Skin of body (tissue), 2 donors: ENCODE measurements around the gene ARHGAP42. TPM values are rescaled to one million over a fixed set of nuclear protein-coding genes. Genes with fewer than 3 reads are reported as not detected.
A peak's percentile ranks its signal among the peaks of the same experiment; 100 is the strongest.

Source experiments
- DNase-seq: peaks from one replicate; lab custom pipeline; 2025; lab: John Stamatoyannopoulos, UW
- total RNA-seq: library from RNA; depleted of rRNA; stranded (reverse); fragments of >200 nt; gene quantifications from one replicate; pipeline ENCODE4 v1.2.3, GENCODE V29; 2014

The ARHGAP42 gene
- total RNA-seq, 1 donor from 2014 or later, result 30.1 TPM

GRCh38 chr11:100800202-100800601 is 113.1 kb downstream of the ARHGAP42 start:
- DNase-seq, result no peak

GRCh38 chr11:100801225-100801999 is 114.3 kb downstream of the ARHGAP42 start:
- DNase-seq, result no peak

- DNase-seq, result no peak
These were observed 118.6 kb downstream of the ARHGAP42 start for GRCh38 chr11:100805506-100806199.

DNA sequence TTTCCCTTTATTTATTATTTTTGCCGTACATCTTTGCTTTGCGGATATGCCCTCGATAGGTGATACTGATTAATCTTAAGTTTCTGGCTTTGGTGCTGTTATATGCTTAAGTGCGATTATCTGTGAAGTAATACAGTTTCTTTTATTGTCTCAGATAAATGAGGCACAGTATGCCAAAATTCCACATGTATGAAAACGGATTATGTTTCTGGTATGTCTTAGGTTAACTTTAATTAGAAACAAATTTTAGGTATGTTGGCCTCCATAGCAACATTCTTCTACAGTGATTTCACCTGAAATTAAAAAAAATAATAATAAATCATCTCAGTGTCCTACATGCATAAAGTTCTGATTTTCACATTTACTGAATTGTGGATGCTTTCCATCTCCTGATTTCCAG is 119.2 kb downstream of the ARHGAP42 start:
- no peak for DNase-seq

GRCh38 chr11:100808904-100809491 is 121.9 kb downstream of the ARHGAP42 start:
- no peak for DNase-seq

DNA sequence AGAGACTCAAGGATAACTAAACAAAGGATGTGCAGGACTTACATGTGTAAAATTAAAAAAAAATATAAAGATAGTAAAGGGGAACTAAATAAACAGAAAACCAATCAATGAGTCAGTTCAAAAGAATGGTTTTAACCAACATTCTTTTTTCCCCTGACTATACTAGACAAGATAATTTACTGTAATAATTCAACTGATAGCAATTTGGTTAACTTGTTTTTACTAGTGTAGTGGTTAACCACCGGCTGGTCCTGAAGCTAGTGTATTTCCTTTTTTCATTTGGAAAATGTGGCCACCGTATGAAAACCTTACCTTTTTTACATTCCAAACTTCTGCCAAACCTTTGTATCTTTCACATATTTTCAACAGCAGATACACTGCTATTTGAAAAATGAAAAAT is 123.1 kb downstream of the ARHGAP42 start:
- no peak for DNase-seq

- DNase-seq, result no peak
These were observed 123.6 kb downstream of the ARHGAP42 start for GRCh38 chr11:100810666-100811065.

DNA sequence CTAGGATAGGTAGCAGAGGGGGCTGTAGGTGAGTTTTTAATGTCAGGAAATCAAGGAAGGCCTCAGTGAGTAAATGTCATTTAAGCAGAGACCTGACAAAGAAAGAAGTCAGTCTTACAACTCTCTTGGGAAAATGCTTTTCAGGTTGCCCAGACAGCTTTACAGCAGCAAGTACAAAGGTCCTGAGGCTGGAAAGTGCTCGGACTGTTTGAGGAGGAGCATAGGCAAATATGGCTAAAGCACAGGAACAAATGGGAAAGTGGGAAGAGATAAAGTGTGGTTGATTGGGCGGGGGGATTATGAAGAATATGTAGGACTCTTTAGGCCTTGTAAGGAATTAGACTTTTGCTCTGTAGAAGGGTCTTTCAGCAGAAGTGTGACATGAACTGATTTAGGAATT is 125.4 kb downstream of the ARHGAP42 start:
- no peak for DNase-seq

GRCh38 chr11:100815787-100816330 is 128.8 kb downstream of the ARHGAP42 start:
- DNase-seq, result no peak

DNA sequence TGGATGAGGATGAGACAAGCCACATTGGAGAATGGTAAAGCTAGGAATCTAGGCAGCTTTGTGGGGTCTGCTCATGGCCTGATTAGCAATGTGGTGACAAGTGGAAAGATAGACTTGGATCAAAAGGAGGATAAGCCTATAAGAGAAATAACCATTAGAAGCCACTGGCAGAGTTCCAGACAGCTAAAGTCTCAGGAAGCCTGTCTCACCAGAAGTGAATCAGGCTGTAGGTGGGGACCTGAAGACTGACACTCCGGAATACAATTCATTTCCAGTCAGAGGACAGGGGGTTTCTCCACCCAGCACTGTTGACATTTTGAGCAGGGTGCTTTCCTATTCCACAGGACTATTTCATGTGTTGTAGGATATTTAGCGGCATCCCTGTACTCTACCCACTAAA is 129.7 kb downstream of the ARHGAP42 start:
- no peak for DNase-seq

DNA sequence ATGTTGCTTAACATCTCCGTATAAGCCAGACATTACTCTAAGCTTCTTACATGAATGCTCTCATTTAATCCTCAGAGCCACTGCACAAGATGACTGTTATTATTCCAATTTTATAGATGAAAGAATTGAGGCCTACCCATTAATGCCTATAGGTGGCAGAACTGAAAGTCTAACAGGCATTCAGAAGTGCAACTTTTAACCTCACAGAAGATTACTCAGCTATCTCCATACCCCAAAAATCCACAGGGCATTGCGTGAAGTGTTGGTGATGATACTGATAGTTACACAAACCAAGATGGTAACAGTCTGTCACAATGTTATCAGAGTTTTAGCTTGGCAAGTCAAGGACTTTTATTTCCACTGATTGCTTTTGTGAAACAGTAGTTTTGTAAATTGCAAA is 130.5 kb downstream of the ARHGAP42 start:
- DNase-seq, result no peak

GRCh38 chr11:100820621-100821020 is 133.5 kb downstream of the ARHGAP42 start:
- no peak for DNase-seq

DNA sequence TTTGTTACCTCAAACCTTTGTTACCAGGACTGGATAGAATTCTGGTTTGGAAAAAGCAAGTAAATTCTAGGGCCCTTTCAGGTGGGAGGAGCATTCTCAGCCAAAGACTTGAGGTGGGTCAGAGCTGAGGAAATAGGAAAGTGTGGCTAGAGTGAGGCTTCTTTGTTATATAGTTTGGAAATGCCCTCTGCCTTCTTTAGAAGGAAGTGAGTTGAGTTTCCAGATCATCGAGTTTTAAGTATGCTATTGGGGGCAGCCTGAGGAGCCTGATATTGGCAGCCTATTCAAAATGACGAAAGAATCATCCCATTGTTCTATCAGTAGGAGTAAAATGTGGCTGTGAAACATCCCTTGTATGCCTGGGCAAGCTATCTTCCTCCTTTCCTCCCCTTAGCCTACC is 134.1 kb downstream of the ARHGAP42 start:
- DNase-seq, result no peak

- peak; percentile 64 for DNase-seq
These were observed 136.3 kb downstream of the ARHGAP42 start for GRCh38 chr11:100823360-100823759.

DNA sequence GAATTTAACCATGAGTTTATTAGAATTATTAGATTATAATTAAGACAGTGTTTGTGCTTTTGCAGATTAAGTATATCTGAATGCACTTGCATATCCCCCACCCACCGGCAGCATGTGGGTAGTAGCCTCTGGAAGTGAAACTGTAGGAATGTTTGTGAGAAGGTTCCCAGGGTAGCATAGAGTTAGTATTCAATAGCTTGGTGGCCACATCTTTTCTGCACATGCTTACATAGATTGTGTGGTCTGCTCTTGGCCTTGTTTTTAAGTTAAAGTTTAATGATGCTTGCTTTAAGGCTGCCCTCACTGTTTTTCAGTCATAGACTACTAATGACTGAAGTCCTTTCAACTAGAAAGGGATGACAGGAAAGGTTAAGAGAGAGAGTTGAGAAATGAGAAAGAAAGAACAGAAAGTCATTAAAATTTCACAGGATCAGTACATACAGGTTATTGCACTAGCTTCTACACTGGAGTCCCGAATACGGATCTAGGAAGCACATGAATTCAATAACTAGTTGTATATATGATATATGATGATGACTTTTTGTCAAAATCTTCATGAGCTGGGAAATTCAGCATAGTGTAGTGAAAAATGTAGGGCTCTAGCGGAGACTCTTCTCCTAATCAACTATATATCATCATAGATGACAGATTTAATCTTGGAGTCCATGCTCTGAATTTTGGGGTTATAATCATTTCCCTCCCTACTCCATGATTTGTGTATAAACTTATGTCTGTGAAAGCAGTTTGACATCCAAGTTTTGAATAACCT is 137.1 kb downstream of the ARHGAP42 start:
- DNase-seq, result peak; percentile 45

DNA sequence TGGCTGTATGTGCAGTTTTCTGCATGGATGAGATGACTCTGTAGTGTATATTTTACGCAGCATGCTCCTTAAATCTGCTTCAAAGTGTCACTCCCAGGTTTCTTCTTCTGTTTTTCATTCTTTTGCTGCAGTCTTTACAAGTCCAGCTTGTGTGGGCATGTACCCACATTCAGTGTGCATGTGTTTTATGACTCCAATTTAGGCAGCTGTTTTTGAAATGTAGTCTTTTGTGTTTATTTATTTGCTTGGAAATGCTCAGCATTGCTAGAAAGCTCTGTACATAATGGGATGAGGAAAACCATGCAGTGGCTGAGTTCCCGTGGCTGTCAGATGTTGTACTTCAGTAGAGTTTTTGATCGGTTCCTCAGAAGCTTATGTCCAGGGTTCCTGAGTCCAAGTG is 138.5 kb downstream of the ARHGAP42 start:
- DNase-seq, result peak; percentile 56

DNA sequence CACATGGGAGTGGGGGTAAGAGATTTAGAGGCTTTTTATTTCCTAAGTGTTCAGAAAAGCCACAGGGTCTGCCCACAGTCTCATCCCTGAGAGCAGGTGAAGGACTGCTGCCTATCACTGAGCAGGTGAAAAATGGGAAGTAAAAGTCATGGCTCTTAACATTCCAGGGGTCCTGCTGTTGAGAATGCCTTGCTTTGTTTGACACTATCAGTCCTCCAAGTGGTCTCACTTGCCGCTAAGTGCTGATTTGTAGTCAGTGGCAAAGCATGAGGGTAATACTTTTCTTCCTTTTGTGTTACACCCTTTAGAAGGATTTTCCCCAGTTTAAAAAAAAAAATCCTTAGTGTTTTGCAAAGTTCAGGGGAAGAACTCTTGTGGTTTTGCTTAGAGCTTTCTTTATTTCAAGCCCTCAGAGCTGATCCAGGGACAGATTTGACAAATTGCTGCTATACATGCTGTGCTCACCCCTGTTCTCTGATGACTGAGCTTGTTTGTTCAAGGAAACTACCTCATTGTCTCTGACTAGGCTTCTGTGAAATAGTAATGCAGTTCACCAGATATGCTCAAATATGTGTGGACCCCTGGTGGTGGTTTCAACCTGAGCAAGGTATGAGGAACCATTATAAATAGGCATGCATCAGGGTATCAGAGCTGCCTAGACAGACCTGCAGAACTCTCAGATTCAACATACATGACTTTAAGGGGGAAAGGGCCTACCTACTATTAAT is 141.0 kb downstream of the ARHGAP42 start:
- no peak for DNase-seq

DNA sequence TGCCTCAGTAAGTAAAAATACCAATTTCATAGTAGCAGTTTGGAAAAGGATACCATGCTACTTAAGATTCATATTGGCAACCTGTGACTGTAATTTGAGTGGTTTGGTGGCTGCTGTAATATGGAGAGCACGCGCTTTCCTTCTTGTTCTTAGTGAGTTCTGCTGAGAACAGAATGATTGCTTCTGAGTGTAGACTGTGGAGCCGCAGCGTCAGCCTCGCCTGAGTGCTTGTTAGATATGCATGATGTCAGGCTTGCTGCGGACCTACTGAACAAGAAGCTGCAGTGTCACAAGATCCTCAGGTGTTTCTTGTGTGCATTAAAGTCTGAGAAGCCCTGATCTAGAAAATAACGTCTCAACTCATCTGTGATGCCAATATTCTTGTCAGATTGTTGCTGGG is 143.2 kb downstream of the ARHGAP42 start:
- no peak for DNase-seq

DNA sequence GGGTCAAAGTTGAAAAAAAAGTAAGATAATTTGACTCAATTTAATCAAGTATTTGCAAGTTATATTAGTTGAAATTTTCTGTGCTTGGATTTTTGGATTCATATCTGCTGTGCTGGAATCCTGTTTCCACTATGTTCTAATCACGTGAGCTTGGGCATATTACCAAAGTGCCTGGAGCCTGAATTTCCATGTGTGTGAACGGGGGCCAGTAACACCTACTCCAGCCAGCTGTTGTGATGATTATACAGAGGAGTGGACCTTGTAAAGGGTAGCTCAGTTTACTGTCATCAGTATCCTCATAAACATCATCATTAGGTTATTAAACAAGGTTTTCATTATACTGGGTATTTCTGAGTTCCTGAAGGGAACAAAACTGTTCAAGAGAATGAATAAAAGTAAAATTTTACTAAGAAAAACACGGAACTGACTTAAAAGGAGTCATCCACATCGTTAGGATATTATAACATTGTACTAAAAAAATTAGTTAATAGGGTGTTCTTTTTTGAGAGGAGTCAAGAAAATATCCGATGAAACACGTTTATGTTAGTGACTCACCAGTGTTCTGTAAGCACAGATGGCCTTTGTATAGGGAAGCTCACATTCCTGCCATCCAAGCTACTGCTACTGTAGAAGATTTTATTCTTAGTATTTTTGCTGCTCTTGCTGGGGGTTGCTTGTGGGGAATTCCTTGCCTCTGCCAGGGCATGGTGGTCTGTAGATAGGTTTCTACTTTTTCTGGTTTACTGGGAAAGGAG is 144.1 kb downstream of the ARHGAP42 start:
- no peak for DNase-seq

DNA sequence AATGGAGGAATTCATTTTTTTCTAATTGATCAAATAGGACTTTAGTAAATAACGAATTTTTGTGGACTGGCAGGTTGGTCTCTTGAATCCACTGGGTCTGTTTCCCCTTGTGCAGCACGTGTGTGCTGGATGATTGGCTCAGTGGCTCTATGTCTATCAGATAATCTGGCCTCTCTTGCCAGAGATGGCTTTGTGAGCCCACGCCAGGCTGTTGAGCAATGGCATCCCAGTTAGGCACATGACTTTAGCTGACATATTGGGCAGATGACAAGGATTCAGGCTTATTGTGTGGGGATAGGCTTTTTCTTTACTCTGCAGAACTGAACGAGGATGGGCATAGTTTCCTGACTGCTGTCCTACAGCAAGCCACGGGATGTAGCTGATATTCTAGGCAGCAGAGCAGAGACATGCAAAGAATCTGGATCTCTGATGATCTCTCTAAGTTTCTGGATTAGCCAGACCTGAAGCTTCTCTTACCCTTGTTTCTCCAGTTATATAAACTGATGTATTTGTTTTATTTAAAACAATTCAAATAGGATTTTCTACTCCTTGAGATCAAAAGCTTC is 144.9 kb downstream of the ARHGAP42 start:
- DNase-seq, result no peak
